Measurements from ENCODE around the gene RASAL2.
"Not testable (repeated sequence)": the region's sequence is repeated elsewhere in the genome, so short reads cannot be mapped to it uniquely, and the experiment has no call there.

The RASAL2 gene

GRCh38 chr1:178385662-178386061, 291.8 kb downstream of the RASAL2 start:
- no peak overlapping the region for H3K9ac ChIP-seq (ENCODE audit: low read depth, low read length)
- H3K9me3 ChIP-seq (ENCODE audit: control insufficient read depth, insufficient read depth, low read length), result no peaks in the 10 kb centered on the region
- no peak overlapping the region for H3K4me3 ChIP-seq (ENCODE audit: low read depth, low read length)
- H3K4me1 ChIP-seq (ENCODE audit: control insufficient read depth, insufficient read depth, low read length), result no peaks in the 10 kb centered on the region
- H3K36me3 ChIP-seq (ENCODE audit: control insufficient read depth, insufficient read depth, low read length), result peaks cover 2% of the 10 kb centered on the region; the same call in 1 of the 2 replicates
- H3K27me3 ChIP-seq (ENCODE audit: control insufficient read depth, insufficient read depth, low read length), result no peaks in the 10 kb centered on the region
- H3K27ac ChIP-seq (ENCODE audit: low read depth, low read length), result no peak overlapping the region

GRCh38 chr1:178388418-178389145, 294.7 kb downstream of the RASAL2 start:
- H3K4me1 ChIP-seq (ENCODE audit: control insufficient read depth, insufficient read depth, low read length), result 0 out of 2 replicates have a peak, but pooled peaks cover 3% of the 10 kb centered on the region
- H3K27ac ChIP-seq (ENCODE audit: low read depth, low read length), result no peak overlapping the region
- no peaks in the 10 kb centered on the region for H3K9me3 ChIP-seq (ENCODE audit: control insufficient read depth, insufficient read depth, low read length)
- H3K36me3 ChIP-seq (ENCODE audit: control insufficient read depth, insufficient read depth, low read length), result peaks cover 8% of the 10 kb centered on the region
- no peak overlapping the region for H3K4me3 ChIP-seq (ENCODE audit: low read depth, low read length)
- H3K9ac ChIP-seq (ENCODE audit: low read depth, low read length), result no peak overlapping the region
- H3K27me3 ChIP-seq (ENCODE audit: control insufficient read depth, insufficient read depth, low read length), result no peaks in the 10 kb centered on the region

DNA sequence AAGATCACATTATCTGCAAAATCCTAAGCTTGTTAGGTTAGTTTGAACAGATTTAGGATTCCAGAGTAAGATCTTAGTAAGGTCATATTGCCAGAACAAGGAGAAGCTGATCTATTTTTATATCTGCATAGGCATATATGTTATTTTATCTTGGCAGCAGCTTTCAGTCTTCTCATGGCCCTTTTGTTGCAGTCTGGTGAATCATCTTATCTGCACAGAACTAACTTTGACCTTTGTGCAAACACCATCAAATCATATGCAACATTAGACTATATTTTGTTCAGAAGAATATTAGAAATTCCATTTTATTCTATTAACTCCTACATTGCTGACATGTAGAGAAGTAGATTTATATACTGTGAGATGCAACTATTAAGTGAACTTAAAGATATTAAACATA, 295.5 kb downstream of the RASAL2 start:
- Histone ChIP-seq H3K36me3 (ENCODE audit: control insufficient read depth, insufficient read depth, low read length) (peaks cover 8% of the 10 kb centered on the region), H3K9ac (ENCODE audit: low read depth, low read length) (no peak overlapping the region), H3K4me3 (ENCODE audit: low read depth, low read length) (no peak overlapping the region), H3K9me3 (ENCODE audit: control insufficient read depth, insufficient read depth, low read length) (no peaks in the 10 kb centered on the region), H3K27me3 (ENCODE audit: control insufficient read depth, insufficient read depth, low read length) (no peaks in the 10 kb centered on the region), H3K27ac (ENCODE audit: low read depth, low read length) (no peak overlapping the region), H3K4me1 (ENCODE audit: control insufficient read depth, insufficient read depth, low read length) (0 out of 2 replicates have a peak, but pooled peaks cover 3% of the 10 kb centered on the region)

DNA sequence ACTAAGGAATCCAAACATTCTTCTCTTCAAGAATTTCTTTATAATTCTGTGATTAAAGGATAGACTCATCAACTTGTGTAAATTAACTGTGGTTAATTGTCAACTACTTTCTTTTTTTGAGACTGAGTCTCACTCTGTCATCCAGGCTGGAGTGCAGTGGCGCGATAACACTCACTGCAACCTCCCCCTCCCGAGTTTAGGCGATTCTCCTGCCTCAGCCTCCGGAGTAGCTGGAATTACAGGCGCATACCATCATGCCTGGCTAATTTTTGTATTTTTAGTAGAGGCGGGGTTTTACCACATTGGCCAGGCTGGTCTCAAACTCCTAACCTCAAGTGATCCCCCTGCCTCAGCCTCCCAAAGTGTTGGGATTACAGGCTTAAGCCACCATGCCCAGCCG, 296.4 kb downstream of the RASAL2 start:
- not testable (repeated sequence) for H3K27me3 ChIP-seq (ENCODE audit: control insufficient read depth, insufficient read depth, low read length); H3K9ac ChIP-seq (ENCODE audit: low read depth, low read length); H3K9me3 ChIP-seq (ENCODE audit: control insufficient read depth, insufficient read depth, low read length); H3K27ac ChIP-seq (ENCODE audit: low read depth, low read length); H3K36me3 ChIP-seq (ENCODE audit: control insufficient read depth, insufficient read depth, low read length); H3K4me1 ChIP-seq (ENCODE audit: control insufficient read depth, insufficient read depth, low read length); H3K4me3 ChIP-seq (ENCODE audit: low read depth, low read length)

DNA sequence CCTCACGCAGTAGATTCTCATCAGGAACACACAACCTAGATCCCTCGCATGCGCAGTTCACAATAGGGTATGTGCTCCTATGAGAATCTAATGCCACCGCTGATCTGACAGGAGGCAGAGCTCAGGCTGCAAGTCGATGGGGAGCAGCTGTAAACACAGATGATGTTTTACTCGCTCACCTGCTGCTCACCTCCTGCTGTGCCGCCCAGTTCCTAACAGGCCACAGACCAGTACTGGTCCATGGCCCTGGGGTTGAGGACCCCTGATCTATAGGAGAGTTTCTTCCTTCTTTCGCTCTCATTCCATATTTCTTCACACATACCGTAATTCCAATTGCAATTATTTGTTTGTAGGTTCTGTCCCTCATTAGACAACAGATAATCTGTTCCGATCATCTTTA, 299.5 kb downstream of the RASAL2 start:
- Histone ChIP-seq H3K27me3 (ENCODE audit: control insufficient read depth, insufficient read depth, low read length) (no peaks in the 10 kb centered on the region), H3K9ac (ENCODE audit: low read depth, low read length) (no peak overlapping the region), H3K27ac (ENCODE audit: low read depth, low read length) (no peak overlapping the region), H3K4me1 (ENCODE audit: control insufficient read depth, insufficient read depth, low read length) (0 out of 2 replicates have a peak, but pooled peaks cover 3% of the 10 kb centered on the region), H3K9me3 (ENCODE audit: control insufficient read depth, insufficient read depth, low read length) (no peaks in the 10 kb centered on the region), H3K4me3 (ENCODE audit: low read depth, low read length) (no peak overlapping the region), H3K36me3 (ENCODE audit: control insufficient read depth, insufficient read depth, low read length) (peaks cover 8% of the 10 kb centered on the region)

DNA sequence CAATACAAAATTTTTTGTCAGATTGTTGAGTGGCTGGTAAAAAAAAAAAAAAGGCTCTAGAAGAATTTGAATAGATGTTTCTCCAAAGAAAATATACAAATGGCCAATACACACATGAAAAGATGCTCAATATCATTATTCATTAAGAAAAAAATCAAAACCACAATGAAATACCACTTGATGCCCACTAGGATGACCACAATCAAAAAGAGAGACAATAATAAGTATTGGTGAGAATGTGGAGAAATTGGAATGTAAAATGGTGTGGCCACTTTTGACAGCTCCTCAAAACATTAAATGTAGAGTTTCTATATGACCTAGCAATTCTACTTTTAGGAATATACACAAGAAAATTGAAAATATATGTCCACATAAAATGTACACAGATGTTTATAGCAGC, 302.9 kb downstream of the RASAL2 start:
- Histone ChIP-seq H3K27me3 (ENCODE audit: control insufficient read depth, insufficient read depth, low read length) (no peaks in the 10 kb centered on the region), H3K4me1 (ENCODE audit: control insufficient read depth, insufficient read depth, low read length) (0 out of 2 replicates have a peak, but pooled peaks cover 3% of the 10 kb centered on the region), H3K4me3 (ENCODE audit: low read depth, low read length) (no peak overlapping the region), H3K36me3 (ENCODE audit: control insufficient read depth, insufficient read depth, low read length) (no peaks in the 10 kb centered on the region), H3K9ac (ENCODE audit: low read depth, low read length) (no peak overlapping the region), H3K27ac (ENCODE audit: low read depth, low read length) (no peak overlapping the region), H3K9me3 (ENCODE audit: control insufficient read depth, insufficient read depth, low read length) (no peaks in the 10 kb centered on the region)

DNA sequence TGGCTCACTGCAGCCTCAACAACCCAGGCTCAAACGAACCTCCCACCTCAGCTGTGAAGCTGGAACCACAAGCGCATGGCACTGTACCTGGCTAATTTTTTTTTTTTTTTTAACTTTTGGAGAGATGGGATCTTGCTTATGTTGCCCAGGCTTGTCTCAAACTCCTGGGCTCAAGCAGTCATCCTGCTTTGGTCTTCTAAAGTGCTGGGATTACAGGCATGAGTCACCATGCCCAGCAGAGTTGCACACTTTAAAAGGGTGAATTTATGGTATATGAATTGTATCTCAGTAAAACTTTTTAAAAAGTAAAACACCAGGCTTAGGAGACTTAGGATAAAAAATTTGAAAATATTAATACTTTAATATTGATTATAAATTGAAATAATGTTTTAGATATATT, 303.8 kb downstream of the RASAL2 start:
- H3K36me3 ChIP-seq (ENCODE audit: control insufficient read depth, insufficient read depth, low read length), result no peaks in the 10 kb centered on the region
- no peak overlapping the region for H3K4me3 ChIP-seq (ENCODE audit: low read depth, low read length)
- H3K27ac ChIP-seq (ENCODE audit: low read depth, low read length), result no peak overlapping the region
- 0 out of 2 replicates have a peak, but pooled peaks cover 3% of the 10 kb centered on the region for H3K4me1 ChIP-seq (ENCODE audit: control insufficient read depth, insufficient read depth, low read length)
- H3K9ac ChIP-seq (ENCODE audit: low read depth, low read length), result no peak overlapping the region
- H3K9me3 ChIP-seq (ENCODE audit: control insufficient read depth, insufficient read depth, low read length), result no peaks in the 10 kb centered on the region
- no peaks in the 10 kb centered on the region for H3K27me3 ChIP-seq (ENCODE audit: control insufficient read depth, insufficient read depth, low read length)

- Histone ChIP-seq H3K9ac (ENCODE audit: low read depth, low read length) (no peak overlapping the region), H3K36me3 (ENCODE audit: control insufficient read depth, insufficient read depth, low read length) (no peaks in the 10 kb centered on the region), H3K4me1 (ENCODE audit: control insufficient read depth, insufficient read depth, low read length) (no peaks in the 10 kb centered on the region), H3K27me3 (ENCODE audit: control insufficient read depth, insufficient read depth, low read length) (no peaks in the 10 kb centered on the region), H3K4me3 (ENCODE audit: low read depth, low read length) (no peak overlapping the region), H3K9me3 (ENCODE audit: control insufficient read depth, insufficient read depth, low read length) (no peaks in the 10 kb centered on the region), H3K27ac (ENCODE audit: low read depth, low read length) (no peak overlapping the region)
Measured at GRCh38 chr1:178399177-178399728, 305.3 kb downstream of the RASAL2 start.

DNA sequence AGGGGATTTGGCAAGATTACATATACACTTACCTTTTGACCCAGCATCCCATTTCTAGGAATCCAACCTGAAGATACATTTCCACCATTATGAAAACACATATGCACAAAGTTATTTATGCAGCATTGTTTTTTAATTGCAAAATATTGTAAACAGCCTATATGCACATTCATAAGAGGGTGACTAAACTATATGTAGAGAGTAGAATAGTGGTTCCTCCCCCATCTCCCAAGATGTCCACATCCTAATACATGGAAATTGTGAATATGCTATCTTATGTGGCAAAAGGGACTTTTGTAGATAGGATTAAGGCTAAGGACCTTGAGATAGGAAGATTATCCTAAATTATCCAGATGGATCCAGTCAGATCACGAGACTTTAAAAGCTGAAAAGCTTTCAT, 311.2 kb downstream of the RASAL2 start:
- Histone ChIP-seq H3K4me1 (ENCODE audit: control insufficient read depth, insufficient read depth, low read length) (no peaks in the 10 kb centered on the region), H3K9me3 (ENCODE audit: control insufficient read depth, insufficient read depth, low read length) (no peaks in the 10 kb centered on the region), H3K27ac (ENCODE audit: low read depth, low read length) (no peak overlapping the region), H3K36me3 (ENCODE audit: control insufficient read depth, insufficient read depth, low read length) (no peaks in the 10 kb centered on the region), H3K4me3 (ENCODE audit: low read depth, low read length) (no peak overlapping the region), H3K9ac (ENCODE audit: low read depth, low read length) (no peak overlapping the region), H3K27me3 (ENCODE audit: control insufficient read depth, insufficient read depth, low read length) (no peaks in the 10 kb centered on the region)

DNA sequence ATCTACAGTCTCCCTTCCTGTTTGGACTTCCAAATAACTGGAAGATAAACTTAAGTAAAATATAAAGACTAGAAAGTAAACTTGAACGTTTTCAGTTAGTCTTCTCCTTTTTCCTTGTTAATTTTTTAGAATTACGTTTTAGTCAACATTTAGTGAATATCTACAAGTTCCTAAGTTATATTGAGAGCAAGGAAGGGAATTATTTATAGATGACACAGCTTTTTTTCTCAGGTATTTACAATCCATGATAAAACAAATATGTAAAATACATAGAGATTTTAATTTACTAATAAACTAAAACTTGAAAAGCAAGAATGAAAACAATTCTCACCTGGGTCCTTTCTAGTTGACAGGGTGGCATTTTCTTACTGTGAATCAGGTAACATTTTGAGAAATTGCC, 313.3 kb downstream of the RASAL2 start:
- no peak overlapping the region for H3K27ac ChIP-seq (ENCODE audit: low read depth, low read length)
- no peak overlapping the region for H3K9ac ChIP-seq (ENCODE audit: low read depth, low read length)
- H3K4me1 ChIP-seq (ENCODE audit: control insufficient read depth, insufficient read depth, low read length), result no peaks in the 10 kb centered on the region
- H3K36me3 ChIP-seq (ENCODE audit: control insufficient read depth, insufficient read depth, low read length), result no peaks in the 10 kb centered on the region
- H3K9me3 ChIP-seq (ENCODE audit: control insufficient read depth, insufficient read depth, low read length), result no peaks in the 10 kb centered on the region
- no peaks in the 10 kb centered on the region for H3K27me3 ChIP-seq (ENCODE audit: control insufficient read depth, insufficient read depth, low read length)
- no peak overlapping the region for H3K4me3 ChIP-seq (ENCODE audit: low read depth, low read length)

DNA sequence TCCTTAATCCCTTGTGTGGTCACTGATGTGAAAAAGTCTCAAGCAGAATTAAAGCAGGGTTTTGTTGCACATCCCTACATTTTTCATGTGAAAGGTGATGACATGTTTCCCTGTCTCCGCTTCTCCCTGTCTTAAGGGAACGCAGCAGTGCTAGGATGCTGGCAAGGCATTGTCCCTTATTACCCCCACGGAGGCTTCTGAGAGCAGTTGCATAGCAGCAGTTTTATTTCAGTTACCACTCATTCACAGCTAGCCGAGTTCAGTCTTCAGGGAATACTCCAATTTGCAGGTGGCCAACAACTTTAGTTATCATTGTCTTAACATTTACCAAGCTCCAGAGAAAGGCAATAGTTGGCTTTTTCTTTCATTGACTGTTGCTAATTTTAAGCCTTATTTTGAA, 313.8 kb downstream of the RASAL2 start:
- no peaks in the 10 kb centered on the region for H3K4me1 ChIP-seq (ENCODE audit: control insufficient read depth, insufficient read depth, low read length)
- no peak overlapping the region for H3K27ac ChIP-seq (ENCODE audit: low read depth, low read length)
- no peaks in the 10 kb centered on the region for H3K36me3 ChIP-seq (ENCODE audit: control insufficient read depth, insufficient read depth, low read length)
- H3K4me3 ChIP-seq (ENCODE audit: low read depth, low read length), result no peak overlapping the region
- H3K9me3 ChIP-seq (ENCODE audit: control insufficient read depth, insufficient read depth, low read length), result no peaks in the 10 kb centered on the region
- no peaks in the 10 kb centered on the region for H3K27me3 ChIP-seq (ENCODE audit: control insufficient read depth, insufficient read depth, low read length)
- no peak overlapping the region for H3K9ac ChIP-seq (ENCODE audit: low read depth, low read length)
